ENCODE measurements around the gene RNF186. TPM values are rescaled to one million over a fixed set of nuclear protein-coding genes. Genes with fewer than 3 reads are reported as not detected.

The RNF186 gene
- total and polyA plus RNA-seq, 8 donors: 0.62 to 117 TPM; not detected in 6

DNA sequence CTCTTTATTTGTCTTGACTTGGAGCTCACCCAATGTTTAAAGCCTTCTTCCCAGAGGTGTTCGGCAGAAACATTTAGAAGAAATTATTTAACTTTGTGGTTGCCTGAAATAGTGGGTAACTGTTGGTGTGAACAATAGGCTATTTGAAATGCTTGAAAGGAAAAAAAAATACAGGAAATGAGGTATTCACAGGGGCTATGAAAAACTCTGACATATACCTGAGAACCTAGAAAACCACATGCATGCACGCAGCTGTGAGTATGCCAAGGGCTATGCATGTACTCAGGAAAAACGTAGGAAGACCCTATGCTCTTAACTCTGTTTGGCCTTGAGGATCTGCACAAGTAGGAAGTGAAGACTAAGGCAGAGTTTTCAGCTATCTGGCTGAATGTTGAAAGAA lies 16.4 kb upstream of the RNF186 start:
- intact Hi-C loops (cut with DNase I; ENCODE audit: low total_unique reads): no loop called here
- H3K36me3 ChIP-seq: no peaks in the 10 kb centered on the region

DNA sequence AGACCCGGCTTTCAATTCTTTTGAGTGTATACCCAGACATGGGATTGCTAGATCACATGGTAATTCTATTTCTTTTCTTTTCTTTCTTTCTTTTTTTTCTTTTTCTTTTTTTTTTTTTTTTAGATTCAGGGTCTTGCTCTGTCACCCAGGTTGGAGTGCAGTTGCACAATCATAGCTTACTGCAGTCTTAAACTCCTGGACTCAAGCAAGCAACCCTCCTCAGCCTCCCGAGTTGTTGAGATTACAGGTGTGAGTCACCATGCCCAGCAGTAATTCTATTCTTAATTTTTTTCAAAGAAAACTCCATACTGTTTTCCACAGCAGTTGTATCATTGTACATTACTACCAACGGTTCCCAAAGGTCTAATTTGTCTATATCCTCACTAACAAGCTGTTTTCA lies 13.5 kb upstream of the RNF186 start:
- no peak for DNase-seq
- TF ChIP-seq POLR2A (IDR thresholded peaks at IDR 0.05) (no peak), EP300 (IDR thresholded peaks at IDR 0.05) (no peak), POLR2AphosphoS5 (IDR thresholded peaks at IDR 0.05) (no peak)
- TF ChIP-seq, protein P1, sequence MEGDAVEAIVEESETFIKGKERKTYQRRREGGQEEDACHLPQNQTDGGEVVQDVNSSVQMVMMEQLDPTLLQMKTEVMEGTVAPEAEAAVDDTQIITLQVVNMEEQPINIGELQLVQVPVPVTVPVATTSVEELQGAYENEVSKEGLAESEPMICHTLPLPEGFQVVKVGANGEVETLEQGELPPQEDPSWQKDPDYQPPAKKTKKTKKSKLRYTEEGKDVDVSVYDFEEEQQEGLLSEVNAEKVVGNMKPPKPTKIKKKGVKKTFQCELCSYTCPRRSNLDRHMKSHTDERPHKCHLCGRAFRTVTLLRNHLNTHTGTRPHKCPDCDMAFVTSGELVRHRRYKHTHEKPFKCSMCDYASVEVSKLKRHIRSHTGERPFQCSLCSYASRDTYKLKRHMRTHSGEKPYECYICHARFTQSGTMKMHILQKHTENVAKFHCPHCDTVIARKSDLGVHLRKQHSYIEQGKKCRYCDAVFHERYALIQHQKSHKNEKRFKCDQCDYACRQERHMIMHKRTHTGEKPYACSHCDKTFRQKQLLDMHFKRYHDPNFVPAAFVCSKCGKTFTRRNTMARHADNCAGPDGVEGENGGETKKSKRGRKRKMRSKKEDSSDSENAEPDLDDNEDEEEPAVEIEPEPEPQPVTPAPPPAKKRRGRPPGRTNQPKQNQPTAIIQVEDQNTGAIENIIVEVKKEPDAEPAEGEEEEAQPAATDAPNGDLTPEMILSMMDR (IDR thresholded peaks at IDR 0.05): no peak
- H3K27ac ChIP-seq: no peak overlapping the region
- intact Hi-C loops (cut with DNase I; ENCODE audit: low total_unique reads): no loop called here
- H3K27me3 ChIP-seq: no peaks in the 10 kb centered on the region
- WGBS, 5 donors: 67 to 74% (median 69%) methylated on average over 3 of the region's 3 CpGs
- H3K4me3 ChIP-seq: no peak overlapping the region
- peaks cover 0 to 7% (median 0%) of the 10 kb centered on the region in 4 donors for H3K9me3 ChIP-seq
- H3K4me1 ChIP-seq: peaks cover 0 to 8% (median 0%) of the 10 kb centered on the region in 4 donors
- H3K36me3 ChIP-seq: no peaks in the 10 kb centered on the region

More for the DNA sequence above, 16.4 kb upstream of the RNF186 start:
- Histone ChIP-seq H3K27ac (no peak overlapping the region), H3K27me3 (no peaks in the 10 kb centered on the region), H3K4me3 (no peak overlapping the region), H3K4me1 (no peaks in the 10 kb centered on the region), H3K9me3 (peaks cover 0 to 7% (median 0%) of the 10 kb centered on the region in 4 donors)
- TF ChIP-seq EP300 (IDR thresholded peaks at IDR 0.05) (no peak), POLR2AphosphoS5 (IDR thresholded peaks at IDR 0.05) (no peak), POLR2A (IDR thresholded peaks at IDR 0.05) (no peak)
- TF ChIP-seq, protein P1 (IDR thresholded peaks at IDR 0.05): no peak
- DNase-seq: no peak
- WGBS, 5 donors: 77 to 83% (median 78%) methylated on average over 3 of the region's 3 CpGs

DNA sequence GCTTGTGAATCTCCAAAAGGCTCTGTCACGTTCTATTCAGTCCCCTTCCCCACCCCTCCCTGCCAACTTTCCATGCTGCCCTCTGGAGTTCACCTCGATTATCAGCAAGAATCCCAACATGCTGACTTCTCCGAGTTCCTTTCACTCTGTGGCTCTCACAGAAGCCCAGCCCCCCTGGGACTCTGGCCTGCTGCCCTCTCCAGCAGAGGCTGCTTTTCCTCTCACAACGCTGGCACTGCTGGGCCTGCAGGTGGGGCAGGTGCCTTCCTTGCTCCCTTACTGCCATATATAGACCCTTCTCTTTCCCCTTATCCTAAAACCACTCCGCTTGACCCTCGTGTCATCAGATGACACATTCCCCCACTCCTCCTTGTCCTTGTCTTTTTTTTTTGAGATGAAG lies 10.2 kb upstream of the RNF186 start:
- TF ChIP-seq, protein P1 (IDR thresholded peaks at IDR 0.05): no peak
- TF ChIP-seq POLR2A (IDR thresholded peaks at IDR 0.05) (no peak), POLR2AphosphoS5 (IDR thresholded peaks at IDR 0.05) (no peak), EP300 (IDR thresholded peaks at IDR 0.05) (no peak)
- H3K4me1 ChIP-seq: peaks cover 0 to 8% (median 0%) of the 10 kb centered on the region in 4 donors
- no peak overlapping the region for H3K27ac ChIP-seq
- H3K4me3 ChIP-seq: no peak overlapping the region
- no peaks in the 10 kb centered on the region for H3K9me3 ChIP-seq
- intact Hi-C loops (cut with DNase I; ENCODE audit: low total_unique reads): no loop called here
- DNase-seq: peak; percentile 60 to 63
- H3K27me3 ChIP-seq: no peaks in the 10 kb centered on the region
- no peaks in the 10 kb centered on the region for H3K36me3 ChIP-seq
- WGBS, 5 donors: 30 to 35% (median 31%) methylated on average over 6 of the region's 6 CpGs

DNA sequence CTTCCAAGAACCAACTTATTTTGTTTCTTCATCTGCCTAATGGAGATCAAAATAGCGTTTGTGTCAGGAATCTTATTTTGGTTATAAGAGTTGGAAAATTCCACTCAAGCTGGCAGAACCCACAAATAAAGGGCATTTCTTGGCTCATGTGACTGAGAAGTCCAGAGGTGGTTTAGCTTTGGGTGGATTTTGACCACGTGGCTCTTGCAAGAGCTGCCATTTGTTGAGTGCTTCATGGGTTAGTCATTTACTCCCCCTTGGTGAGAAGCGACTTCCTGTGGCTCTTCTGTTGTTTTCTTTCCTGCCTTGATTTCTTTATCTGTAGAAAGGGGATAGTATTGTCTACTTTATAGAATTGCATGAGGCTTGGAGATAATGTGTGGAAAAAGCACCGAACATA lies 9.5 kb upstream of the RNF186 start:
- DNase-seq: no peak
- 55 to 76% (median 70%) methylated on average over 4 of the region's 4 CpGs for WGBS, 5 donors
- Histone ChIP-seq H3K9me3 (no peaks in the 10 kb centered on the region), H3K27ac (no peak overlapping the region), H3K36me3 (no peaks in the 10 kb centered on the region), H3K4me3 (no peak overlapping the region), H3K4me1 (peaks cover 0 to 8% (median 0%) of the 10 kb centered on the region in 4 donors), H3K27me3 (no peaks in the 10 kb centered on the region)
- intact Hi-C loops (cut with DNase I; ENCODE audit: low total_unique reads): no loop called here
- TF ChIP-seq POLR2AphosphoS5 (IDR thresholded peaks at IDR 0.05): no peak
- TF ChIP-seq POLR2A (IDR thresholded peaks at IDR 0.05): no peak
- TF ChIP-seq, protein P1 (IDR thresholded peaks at IDR 0.05): no peak
- no peak for TF ChIP-seq EP300 (IDR thresholded peaks at IDR 0.05)

Measured in stomach (tissue), 9 donors.